ENCODE data around the gene NFS1. TPM values are rescaled to one million over a fixed set of nuclear protein-coding genes. Genes with fewer than 3 reads are reported as not detected.

NFS1 gene
- total RNA-seq, 1 donor from 2014 or later: 26.7 TPM

GRCh38 chr20:35662551-35662950 lies 36.6 kb downstream of the NFS1 start:
- Mint-ChIP-seq H3K4me3 (peak overlapping the region; percentile 98), H3K27ac (peak overlapping the region; percentile 99), H3K9me3 (no peaks in the 10 kb centered on the region), H3K36me3 (peaks cover 8% of the 10 kb centered on the region), H3K27me3 (no peaks in the 10 kb centered on the region), H3K4me1 (ENCODE audit: unreplicated experiment) (peaks cover 47% of the 10 kb centered on the region)
- no peak for TF ChIP-seq CTCF (conservative IDR thresholded peaks at IDR 0.05)
- no peak for DNase-seq (ENCODE audit: extremely low spot score, unreplicated experiment)

- Mint-ChIP-seq H3K4me1 (ENCODE audit: unreplicated experiment) (peaks cover 52% of the 10 kb centered on the region), H3K9me3 (no peaks in the 10 kb centered on the region), H3K4me3 (peak overlapping the region; percentile 98), H3K27ac (peak overlapping the region; percentile 99), H3K27me3 (no peaks in the 10 kb centered on the region), H3K36me3 (peaks cover 13% of the 10 kb centered on the region)
- no peak for DNase-seq (ENCODE audit: extremely low spot score, unreplicated experiment)
- no peak for TF ChIP-seq CTCF (conservative IDR thresholded peaks at IDR 0.05)
These were observed 37.2 kb downstream of the NFS1 start for GRCh38 chr20:35661908-35662307.

GRCh38 chr20:35661053-35661452 lies 38.1 kb downstream of the NFS1 start:
- DNase-seq (ENCODE audit: extremely low spot score, unreplicated experiment): no peak
- no peaks in the 10 kb centered on the region for H3K27me3 Mint-ChIP-seq
- H3K36me3 Mint-ChIP-seq: peaks cover 13% of the 10 kb centered on the region
- TF ChIP-seq CTCF (conservative IDR thresholded peaks at IDR 0.05): no peak
- H3K9me3 Mint-ChIP-seq: no peaks in the 10 kb centered on the region
- H3K4me3 Mint-ChIP-seq: peak overlapping the region; percentile 98
- peaks cover 52% of the 10 kb centered on the region for H3K4me1 Mint-ChIP-seq (ENCODE audit: unreplicated experiment)
- H3K27ac Mint-ChIP-seq: peak overlapping the region; percentile 99

GRCh38 chr20:35660122-35660937 lies 38.8 kb downstream of the NFS1 start:
- no peak for DNase-seq (ENCODE audit: extremely low spot score, unreplicated experiment)
- Mint-ChIP-seq H3K4me1 (ENCODE audit: unreplicated experiment) (peaks cover 52% of the 10 kb centered on the region), H3K27me3 (no peaks in the 10 kb centered on the region), H3K9me3 (no peaks in the 10 kb centered on the region), H3K27ac (peak overlapping the region; percentile 61), H3K36me3 (peaks cover 13% of the 10 kb centered on the region), H3K4me3 (peak overlapping the region; percentile 52)
- TF ChIP-seq CTCF (conservative IDR thresholded peaks at IDR 0.05): no peak

DNA sequence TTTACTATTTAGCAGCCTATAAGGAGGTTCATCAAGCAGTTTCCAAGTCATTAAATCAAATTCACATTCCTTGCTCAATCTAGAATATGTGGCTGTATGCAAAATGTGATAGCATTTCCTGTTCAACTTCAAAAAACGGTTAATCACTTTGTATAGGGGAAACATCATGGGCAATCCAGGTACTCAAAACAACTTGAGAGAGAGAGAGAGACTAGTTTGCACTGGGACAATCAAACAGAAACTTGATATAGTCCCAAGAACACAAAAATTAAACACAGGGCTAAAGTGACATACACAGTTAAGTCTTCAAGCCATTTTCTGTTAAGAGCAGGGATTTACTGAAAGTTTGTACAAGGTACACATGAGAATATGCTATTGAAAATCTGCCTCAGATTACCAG lies 41.9 kb downstream of the NFS1 start:
- no peak for DNase-seq (ENCODE audit: extremely low spot score, unreplicated experiment)
- Mint-ChIP-seq H3K27me3 (no peaks in the 10 kb centered on the region), H3K36me3 (peaks cover 11% of the 10 kb centered on the region), H3K4me3 (peak overlapping the region; percentile 1), H3K9me3 (no peaks in the 10 kb centered on the region), H3K27ac (peak overlapping the region; percentile 18), H3K4me1 (ENCODE audit: unreplicated experiment) (peaks cover 38% of the 10 kb centered on the region)
- TF ChIP-seq CTCF (conservative IDR thresholded peaks at IDR 0.05): no peak

Measured in type B pancreatic cell (in vitro differentiated cells).